GM23248 (cell line): Measurements from ENCODE around the gene ZKSCAN5.

Source experiments
- EZH2 ChIP-seq: fragments of 200-600 bp; sonication (generic); IDR thresholded peaks from 2 replicates; pipeline ENCODE4 v1.6.1; 2018; ENCODE audit warnings: antibody characterized with exemption, mild to moderate bottlenecking; ENCODE audit not compliant: insufficient read depth, poor library complexity, severe bottlenecking
- EZH2phosphoT487 ChIP-seq: fragments of 200-600 bp; sonication (generic); IDR thresholded peaks from 2 replicates; pipeline ENCODE4 v1.6.1; 2018; ENCODE audit warnings: antibody characterized with exemption, moderate library complexity, mild to moderate bottlenecking, low read depth; ENCODE audit not compliant: insufficient read depth

GRCh38 chr7:99579956-99580777 is 75.7 kb downstream of the ZKSCAN5 start:
- TF ChIP-seq EZH2 (no peak), EZH2phosphoT487 (no peak)
